Measurements from ENCODE around the gene HMGB4.

Gene HMGB4

GRCh38 chr1:33863779-33864178, at the start of gene HMGB4:
Gene HMGB4 (plus strand): TSS chr1:33864079. CDS start chr1:33864192, 113 bp downstream.
- Histone ChIP-seq H3K4me3 (ENCODE audit: low read depth in 1 of 2, low read length in 2 of 2) (no peak within 1 kb of the TSS), H3K27ac (ENCODE audit: low read depth, low read length) (no peak within 1 kb of the TSS), H3K9ac (ENCODE audit: low read depth in 1 of 2, low read length in 2 of 2) (no peak within 1 kb of the TSS), H3K27me3 (ENCODE audit: control insufficient read depth in 1 of 2, insufficient read depth in 2 of 2, low read length in 2 of 2) (peaks cover 0 to 2% of the 10 kb centered on the region in 2 donors), H3K36me3 (ENCODE audit: control insufficient read depth in 1 of 2, insufficient read depth in 2 of 2, low read length in 2 of 2) (no peaks in the 10 kb centered on the region), H3K4me1 (ENCODE audit: control insufficient read depth in 1 of 2, insufficient read depth in 2 of 2, low read length in 2 of 2) (no peaks in the 10 kb centered on the region), H3K9me3 (ENCODE audit: control insufficient read depth in 1 of 2, low read length in 2 of 2) (no peaks in the 10 kb centered on the region)

- no peak overlapping the region for H3K9ac ChIP-seq (ENCODE audit: low read depth in 1 of 2, low read length in 2 of 2)
- H3K36me3 ChIP-seq (ENCODE audit: control insufficient read depth in 1 of 2, insufficient read depth in 2 of 2, low read length in 2 of 2): no peaks in the 10 kb centered on the region
- H3K4me3 ChIP-seq (ENCODE audit: low read depth in 1 of 2, low read length in 2 of 2): no peak overlapping the region
- H3K27me3 ChIP-seq (ENCODE audit: control insufficient read depth in 1 of 2, insufficient read depth in 2 of 2, low read length in 2 of 2): no peaks in the 10 kb centered on the region
- no peaks in the 10 kb centered on the region for H3K4me1 ChIP-seq (ENCODE audit: control insufficient read depth in 1 of 2, insufficient read depth in 2 of 2, low read length in 2 of 2)
- H3K9me3 ChIP-seq (ENCODE audit: control insufficient read depth in 1 of 2, low read length in 2 of 2): no peaks in the 10 kb centered on the region
- no peak overlapping the region for H3K27ac ChIP-seq (ENCODE audit: low read depth, low read length)
Observed at GRCh38 chr1:33814166-33814565, 49.7 kb upstream of the HMGB4 start.

GRCh38 chr1:33815061-33815460, 48.8 kb upstream of the HMGB4 start:
- Histone ChIP-seq H3K27ac (ENCODE audit: low read depth, low read length) (no peak overlapping the region), H3K27me3 (ENCODE audit: control insufficient read depth in 1 of 2, insufficient read depth in 2 of 2, low read length in 2 of 2) (peaks cover 0 to 3% of the 10 kb centered on the region in 2 donors), H3K9me3 (ENCODE audit: control insufficient read depth in 1 of 2, low read length in 2 of 2) (no peaks in the 10 kb centered on the region), H3K4me1 (ENCODE audit: control insufficient read depth in 1 of 2, insufficient read depth in 2 of 2, low read length in 2 of 2) (no peaks in the 10 kb centered on the region), H3K36me3 (ENCODE audit: control insufficient read depth in 1 of 2, insufficient read depth in 2 of 2, low read length in 2 of 2) (no peaks in the 10 kb centered on the region), H3K4me3 (ENCODE audit: low read depth in 1 of 2, low read length in 2 of 2) (no peak overlapping the region), H3K9ac (ENCODE audit: low read depth in 1 of 2, low read length in 2 of 2) (no peak overlapping the region)

- Histone ChIP-seq H3K27me3 (ENCODE audit: control insufficient read depth in 1 of 2, insufficient read depth in 2 of 2, low read length in 2 of 2) (peaks cover 0 to 3% of the 10 kb centered on the region in 2 donors), H3K9ac (ENCODE audit: low read depth in 1 of 2, low read length in 2 of 2) (no peak overlapping the region), H3K27ac (ENCODE audit: low read depth, low read length) (no peak overlapping the region), H3K9me3 (ENCODE audit: control insufficient read depth in 1 of 2, low read length in 2 of 2) (no peaks in the 10 kb centered on the region), H3K4me1 (ENCODE audit: control insufficient read depth in 1 of 2, insufficient read depth in 2 of 2, low read length in 2 of 2) (no peaks in the 10 kb centered on the region), H3K36me3 (ENCODE audit: control insufficient read depth in 1 of 2, insufficient read depth in 2 of 2, low read length in 2 of 2) (no peaks in the 10 kb centered on the region), H3K4me3 (ENCODE audit: low read depth in 1 of 2, low read length in 2 of 2) (no peak overlapping the region)
Observed at GRCh38 chr1:33818071-33818470, 45.8 kb upstream of the HMGB4 start.

GRCh38 chr1:33819290-33819912, 44.5 kb upstream of the HMGB4 start:
- peaks cover 0 to 3% of the 10 kb centered on the region in 2 donors for H3K27me3 ChIP-seq (ENCODE audit: control insufficient read depth in 1 of 2, insufficient read depth in 2 of 2, low read length in 2 of 2)
- no peak overlapping the region for H3K4me3 ChIP-seq (ENCODE audit: low read depth in 1 of 2, low read length in 2 of 2)
- no peaks in the 10 kb centered on the region for H3K4me1 ChIP-seq (ENCODE audit: control insufficient read depth in 1 of 2, insufficient read depth in 2 of 2, low read length in 2 of 2)
- H3K36me3 ChIP-seq (ENCODE audit: control insufficient read depth in 1 of 2, insufficient read depth in 2 of 2, low read length in 2 of 2): no peaks in the 10 kb centered on the region
- H3K9me3 ChIP-seq (ENCODE audit: control insufficient read depth in 1 of 2, low read length in 2 of 2): no peaks in the 10 kb centered on the region
- no peak overlapping the region for H3K9ac ChIP-seq (ENCODE audit: low read depth in 1 of 2, low read length in 2 of 2)
- H3K27ac ChIP-seq (ENCODE audit: low read depth, low read length): no peak overlapping the region

GRCh38 chr1:33819913-33820311, 44.0 kb upstream of the HMGB4 start:
- Histone ChIP-seq H3K4me3 (ENCODE audit: low read depth in 1 of 2, low read length in 2 of 2) (no peak overlapping the region), H3K4me1 (ENCODE audit: control insufficient read depth in 1 of 2, insufficient read depth in 2 of 2, low read length in 2 of 2) (no peaks in the 10 kb centered on the region), H3K36me3 (ENCODE audit: control insufficient read depth in 1 of 2, insufficient read depth in 2 of 2, low read length in 2 of 2) (no peaks in the 10 kb centered on the region), H3K9ac (ENCODE audit: low read depth in 1 of 2, low read length in 2 of 2) (no peak overlapping the region), H3K27ac (ENCODE audit: low read depth, low read length) (no peak overlapping the region), H3K27me3 (ENCODE audit: control insufficient read depth in 1 of 2, insufficient read depth in 2 of 2, low read length in 2 of 2) (peaks cover 0 to 3% of the 10 kb centered on the region in 2 donors), H3K9me3 (ENCODE audit: control insufficient read depth in 1 of 2, low read length in 2 of 2) (no peaks in the 10 kb centered on the region)

GRCh38 chr1:33820804-33821203, 43.1 kb upstream of the HMGB4 start:
- peaks cover 0 to 3% of the 10 kb centered on the region in 2 donors for H3K27me3 ChIP-seq (ENCODE audit: control insufficient read depth in 1 of 2, insufficient read depth in 2 of 2, low read length in 2 of 2)
- no peaks in the 10 kb centered on the region for H3K9me3 ChIP-seq (ENCODE audit: control insufficient read depth in 1 of 2, low read length in 2 of 2)
- no peak overlapping the region for H3K9ac ChIP-seq (ENCODE audit: low read depth in 1 of 2, low read length in 2 of 2)
- no peak overlapping the region for H3K4me3 ChIP-seq (ENCODE audit: low read depth in 1 of 2, low read length in 2 of 2)
- H3K36me3 ChIP-seq (ENCODE audit: control insufficient read depth in 1 of 2, insufficient read depth in 2 of 2, low read length in 2 of 2): no peaks in the 10 kb centered on the region
- no peak overlapping the region for H3K27ac ChIP-seq (ENCODE audit: low read depth, low read length)
- H3K4me1 ChIP-seq (ENCODE audit: control insufficient read depth in 1 of 2, insufficient read depth in 2 of 2, low read length in 2 of 2): no peaks in the 10 kb centered on the region

- Histone ChIP-seq H3K9ac (ENCODE audit: low read depth in 1 of 2, low read length in 2 of 2) (no peak overlapping the region), H3K27me3 (ENCODE audit: control insufficient read depth in 1 of 2, insufficient read depth in 2 of 2, low read length in 2 of 2) (peaks cover 0 to 3% of the 10 kb centered on the region in 2 donors), H3K36me3 (ENCODE audit: control insufficient read depth in 1 of 2, insufficient read depth in 2 of 2, low read length in 2 of 2) (no peaks in the 10 kb centered on the region), H3K4me1 (ENCODE audit: control insufficient read depth in 1 of 2, insufficient read depth in 2 of 2, low read length in 2 of 2) (no peaks in the 10 kb centered on the region), H3K9me3 (ENCODE audit: control insufficient read depth in 1 of 2, low read length in 2 of 2) (no peaks in the 10 kb centered on the region), H3K27ac (ENCODE audit: low read depth, low read length) (no peak overlapping the region), H3K4me3 (ENCODE audit: low read depth in 1 of 2, low read length in 2 of 2) (no peak overlapping the region)
Observed at GRCh38 chr1:33821291-33821690, 42.6 kb upstream of the HMGB4 start.

- H3K4me1 ChIP-seq (ENCODE audit: control insufficient read depth in 1 of 2, insufficient read depth in 2 of 2, low read length in 2 of 2): no peaks in the 10 kb centered on the region
- no peak overlapping the region for H3K4me3 ChIP-seq (ENCODE audit: low read depth in 1 of 2, low read length in 2 of 2)
- H3K9ac ChIP-seq (ENCODE audit: low read depth in 1 of 2, low read length in 2 of 2): no peak overlapping the region
- no peak overlapping the region for H3K27ac ChIP-seq (ENCODE audit: low read depth, low read length)
- peaks cover 0 to 3% of the 10 kb centered on the region in 2 donors for H3K27me3 ChIP-seq (ENCODE audit: control insufficient read depth in 1 of 2, insufficient read depth in 2 of 2, low read length in 2 of 2)
- no peaks in the 10 kb centered on the region for H3K36me3 ChIP-seq (ENCODE audit: control insufficient read depth in 1 of 2, insufficient read depth in 2 of 2, low read length in 2 of 2)
- H3K9me3 ChIP-seq (ENCODE audit: control insufficient read depth in 1 of 2, low read length in 2 of 2): no peaks in the 10 kb centered on the region
Observed at GRCh38 chr1:33822396-33822795, 41.5 kb upstream of the HMGB4 start.

- H3K4me3 ChIP-seq (ENCODE audit: low read depth in 1 of 2, low read length in 2 of 2): no peak overlapping the region
- peaks cover 0 to 3% of the 10 kb centered on the region in 2 donors for H3K27me3 ChIP-seq (ENCODE audit: control insufficient read depth in 1 of 2, insufficient read depth in 2 of 2, low read length in 2 of 2)
- no peaks in the 10 kb centered on the region for H3K9me3 ChIP-seq (ENCODE audit: control insufficient read depth in 1 of 2, low read length in 2 of 2)
- H3K4me1 ChIP-seq (ENCODE audit: control insufficient read depth in 1 of 2, insufficient read depth in 2 of 2, low read length in 2 of 2): no peaks in the 10 kb centered on the region
- no peaks in the 10 kb centered on the region for H3K36me3 ChIP-seq (ENCODE audit: control insufficient read depth in 1 of 2, insufficient read depth in 2 of 2, low read length in 2 of 2)
- H3K27ac ChIP-seq (ENCODE audit: low read depth, low read length): no peak overlapping the region
- H3K9ac ChIP-seq (ENCODE audit: low read depth in 1 of 2, low read length in 2 of 2): no peak overlapping the region
Observed at GRCh38 chr1:33823401-33823800, 40.5 kb upstream of the HMGB4 start.
